Coronary artery (tissue), 2 donors: ENCODE measurements around the gene SNX30.

Experiments
- DNase-seq: peaks from one replicate; pipeline ENCODE4 v3.0.0-alpha.2; 2017; ENCODE audit warnings: low spot score
- H3K27ac ChIP-seq, 2 donors: fragments of 200-600 bp; sonication (generic); one replicate each; pipeline ENCODE4 v1.5.1; 2016 to 2019
- H3K4me3 ChIP-seq: fragments of 200-600 bp; sonication (generic); 2 replicates; pipeline ENCODE4 v1.5.1; 2016; ENCODE audit warnings: mild to moderate bottlenecking, moderate library complexity
- CTCF ChIP-seq: fragments of 200-600 bp; sonication (generic); IDR thresholded peaks from one replicate; pipeline ENCODE4 v1.5.1; 2019; ENCODE audit warnings: antibody characterized with exemption

Gene SNX30

GRCh38 chr9:112760821-112761220, 10.3 kb downstream of the SNX30 start:
- no peak overlapping the region for H3K4me3 ChIP-seq
- no peak for TF ChIP-seq CTCF
- no peak for DNase-seq
- no peak overlapping the region for H3K27ac ChIP-seq

- no peak for TF ChIP-seq CTCF
- Histone ChIP-seq H3K27ac (no peak overlapping the region), H3K4me3 (no peak overlapping the region)
- DNase-seq: no peak
Observed at GRCh38 chr9:112761912-112762655, 11.5 kb downstream of the SNX30 start.

GRCh38 chr9:112762726-112763518, 12.4 kb downstream of the SNX30 start:
- TF ChIP-seq CTCF: no peak
- Histone ChIP-seq H3K4me3 (no peak overlapping the region), H3K27ac (no peak overlapping the region)
- DNase-seq: no peak

- DNase-seq: no peak
- Histone ChIP-seq H3K4me3 (no peak overlapping the region), H3K27ac (peak overlapping the region in 1 of 2 donors; percentile 9)
- no peak for TF ChIP-seq CTCF
Observed at GRCh38 chr9:112764344-112764743, 13.8 kb downstream of the SNX30 start.

GRCh38 chr9:112764837-112765236, 14.3 kb downstream of the SNX30 start:
- TF ChIP-seq CTCF: no peak
- no peak for DNase-seq
- H3K27ac ChIP-seq: peak overlapping the region in 1 of 2 donors; percentile 9
- no peak overlapping the region for H3K4me3 ChIP-seq

GRCh38 chr9:112765281-112765680, 14.7 kb downstream of the SNX30 start:
- no peak for DNase-seq
- no peak overlapping the region for H3K27ac ChIP-seq
- no peak for TF ChIP-seq CTCF
- H3K4me3 ChIP-seq: no peak overlapping the region
